Measurements from ENCODE around the gene SLC7A14. TPM values are rescaled to one million over a fixed set of nuclear protein-coding genes. Genes with fewer than 3 reads are reported as not detected.

Gene SLC7A14
- total and polyA plus RNA-seq, 8 donors = 0.09 to 1.9 (median 0.20) TPM

- FAIRE-seq (no peak), DNase-seq (no peak), ATAC-seq (no peak)
- WGBS, 2 donors = 91 to 95% methylated on average over 2 of the region's 2 CpGs
- H3K9me3 ChIP-seq = no peaks in the 10 kb centered on the region
- intact Hi-C loops (cut with DNase I) = no loop called here
- H3K27me3 ChIP-seq = no peaks in the 10 kb centered on the region
- TF ChIP-seq CTCF (IDR thresholded peaks at IDR 0.05) = no peak
- no peaks in the 10 kb centered on the region for H3K4me1 ChIP-seq
- no peaks in the 10 kb centered on the region for H3K36me3 ChIP-seq
- H3K27ac ChIP-seq = no peak overlapping the region
- H3K4me3 ChIP-seq = no peak overlapping the region
Observed at GRCh38 chr3:170436697-170437096, 149.2 kb downstream of the SLC7A14 start.

GRCh38 chr3:170432416-170432815, 153.5 kb downstream of the SLC7A14 start:
- Histone ChIP-seq H3K27ac (no peak overlapping the region), H3K9me3 (no peaks in the 10 kb centered on the region), H3K27me3 (no peaks in the 10 kb centered on the region), H3K4me3 (no peak overlapping the region), H3K36me3 (no peaks in the 10 kb centered on the region), H3K4me1 (no peaks in the 10 kb centered on the region)
- FAIRE-seq (no peak), DNase-seq (no peak), ATAC-seq (no peak)
- intact Hi-C loops (cut with DNase I) = no loop called here
- WGBS, 2 donors = 89 to 93% methylated on average over 14 of the region's 14 CpGs
- TF ChIP-seq CTCF (IDR thresholded peaks at IDR 0.05) = no peak

GRCh38 chr3:170431054-170431453, 154.8 kb downstream of the SLC7A14 start:
- intact Hi-C loops (cut with DNase I) = no loop called here
- H3K27ac ChIP-seq = no peak overlapping the region
- H3K9me3 ChIP-seq = no peaks in the 10 kb centered on the region
- H3K4me3 ChIP-seq = no peak overlapping the region
- 89 to 93% methylated on average over 3 of the region's 3 CpGs for WGBS, 2 donors
- DNase-seq (no peak), FAIRE-seq (no peak), ATAC-seq (no peak)
- no peaks in the 10 kb centered on the region for H3K4me1 ChIP-seq
- TF ChIP-seq CTCF (IDR thresholded peaks at IDR 0.05) = no peak
- no peaks in the 10 kb centered on the region for H3K36me3 ChIP-seq
- no peaks in the 10 kb centered on the region for H3K27me3 ChIP-seq

GRCh38 chr3:170429050-170429449, 156.8 kb downstream of the SLC7A14 start:
- no peak for ATAC-seq
- no peaks in the 10 kb centered on the region for H3K36me3 ChIP-seq
- no peak for FAIRE-seq
- no peak for TF ChIP-seq CTCF (IDR thresholded peaks at IDR 0.05)
- WGBS, 2 donors = 91 to 93% methylated on average over 1 of the region's 1 CpG
- no peaks in the 10 kb centered on the region for H3K27me3 ChIP-seq
- no peak overlapping the region for H3K27ac ChIP-seq
- DNase-seq = no peak
- H3K4me1 ChIP-seq = no peaks in the 10 kb centered on the region
- intact Hi-C loops (cut with DNase I) = no loop called here
- no peak overlapping the region for H3K4me3 ChIP-seq
- no peaks in the 10 kb centered on the region for H3K9me3 ChIP-seq

- WGBS, 2 donors = 42 to 55% methylated on average over 2 of the region's 2 CpGs
- no peak for ATAC-seq
Observed at GRCh38 chr3:170428095-170428494, 157.8 kb downstream of the SLC7A14 start.

More at GRCh38 chr3:170428095-170428494, 157.8 kb downstream of the SLC7A14 start:
- no peaks in the 10 kb centered on the region for H3K36me3 ChIP-seq
- FAIRE-seq (no peak), DNase-seq (no peak)
- TF ChIP-seq CTCF (IDR thresholded peaks at IDR 0.05) = no peak
- no peaks in the 10 kb centered on the region for H3K27me3 ChIP-seq
- H3K9me3 ChIP-seq = no peaks in the 10 kb centered on the region
- intact Hi-C loops (cut with DNase I) = no loop called here
- H3K4me1 ChIP-seq = no peaks in the 10 kb centered on the region
- no peak overlapping the region for H3K4me3 ChIP-seq
- H3K27ac ChIP-seq = no peak overlapping the region

Measured in pancreas (tissue), 10 donors.